ENCODE data around the gene NGB.

Gene NGB

GRCh38 chr14:77276959-77277358 is 6.0 kb upstream of the NGB start:
- TF ChIP-seq GATA2 (IDR thresholded peaks at IDR 0.05; ENCODE audit: low read depth, low read length): no peak
- TF ChIP-seq GATA3 (IDR thresholded peaks at IDR 0.05; ENCODE audit: low read depth, low read length): no peak

- TF ChIP-seq GATA2 (IDR thresholded peaks at IDR 0.05; ENCODE audit: low read depth, low read length) (no peak), GATA3 (IDR thresholded peaks at IDR 0.05; ENCODE audit: low read depth, low read length) (no peak)
Measured at GRCh38 chr14:77276295-77276935, 5.4 kb upstream of the NGB start.

- TF ChIP-seq GATA3 (IDR thresholded peaks at IDR 0.05; ENCODE audit: low read depth, low read length): no peak
- TF ChIP-seq GATA2 (IDR thresholded peaks at IDR 0.05; ENCODE audit: low read depth, low read length): no peak
Measured at GRCh38 chr14:77275601-77276017, 4.6 kb upstream of the NGB start.

GRCh38 chr14:77275041-77275580 is 4.1 kb upstream of the NGB start:
- TF ChIP-seq GATA2 (IDR thresholded peaks at IDR 0.05; ENCODE audit: low read depth, low read length): no peak

GRCh38 chr14:77273796-77274195 is 2.8 kb upstream of the NGB start:
- TF ChIP-seq GATA2 (IDR thresholded peaks at IDR 0.05; ENCODE audit: low read depth, low read length) (no peak), GATA3 (IDR thresholded peaks at IDR 0.05; ENCODE audit: low read depth, low read length) (no peak)

- TF ChIP-seq GATA3 (IDR thresholded peaks at IDR 0.05; ENCODE audit: low read depth, low read length) (no peak), GATA2 (IDR thresholded peaks at IDR 0.05; ENCODE audit: low read depth, low read length) (no peak)
Measured at GRCh38 chr14:77272261-77272660, 1.3 kb upstream of the NGB start.

- no peak for TF ChIP-seq GATA2 (IDR thresholded peaks at IDR 0.05; ENCODE audit: low read depth, low read length)
- no peak for TF ChIP-seq GATA3 (IDR thresholded peaks at IDR 0.05; ENCODE audit: low read depth, low read length)
Measured at GRCh38 chr14:77270361-77271112, 469 bp downstream of the NGB start.

GRCh38 chr14:77268989-77269600 is 1.9 kb downstream of the NGB start:
- no peak for TF ChIP-seq GATA2 (IDR thresholded peaks at IDR 0.05; ENCODE audit: low read depth, low read length)
- TF ChIP-seq GATA3 (IDR thresholded peaks at IDR 0.05; ENCODE audit: low read depth, low read length): no peak

- TF ChIP-seq GATA3 (IDR thresholded peaks at IDR 0.05; ENCODE audit: low read depth, low read length) (no peak), GATA2 (IDR thresholded peaks at IDR 0.05; ENCODE audit: low read depth, low read length) (no peak)
Measured at GRCh38 chr14:77267937-77268699, 2.9 kb downstream of the NGB start.

GRCh38 chr14:77266336-77266735 is 4.7 kb downstream of the NGB start:
- TF ChIP-seq GATA2 (IDR thresholded peaks at IDR 0.05; ENCODE audit: low read depth, low read length): no peak

- TF ChIP-seq GATA2 (IDR thresholded peaks at IDR 0.05; ENCODE audit: low read depth, low read length) (no peak), GATA3 (IDR thresholded peaks at IDR 0.05; ENCODE audit: low read depth, low read length) (no peak)
Measured at GRCh38 chr14:77265561-77266335, 5.3 kb downstream of the NGB start.

- TF ChIP-seq GATA2 (IDR thresholded peaks at IDR 0.05; ENCODE audit: low read depth, low read length) (no peak), GATA3 (IDR thresholded peaks at IDR 0.05; ENCODE audit: low read depth, low read length) (no peak)
Measured at GRCh38 chr14:77265187-77265515, 5.9 kb downstream of the NGB start.

- TF ChIP-seq GATA3 (IDR thresholded peaks at IDR 0.05; ENCODE audit: low read depth, low read length) (no peak), GATA2 (IDR thresholded peaks at IDR 0.05; ENCODE audit: low read depth, low read length) (no peak)
Measured at GRCh38 chr14:77264466-77265186, 6.4 kb downstream of the NGB start.
